ENCODE results near the gene OGDH. TPM values are rescaled to one million over a fixed set of nuclear protein-coding genes. Genes with fewer than 3 reads are reported as not detected.
"Not testable (repeated sequence)": the region's sequence is repeated elsewhere in the genome, so short reads cannot be mapped to it uniquely, and the experiment has no call there.

The OGDH gene
- total and polyA plus RNA-seq, 4 experiments from 2014 or later = 42.2 to 126 (median 88.8) TPM

DNA sequence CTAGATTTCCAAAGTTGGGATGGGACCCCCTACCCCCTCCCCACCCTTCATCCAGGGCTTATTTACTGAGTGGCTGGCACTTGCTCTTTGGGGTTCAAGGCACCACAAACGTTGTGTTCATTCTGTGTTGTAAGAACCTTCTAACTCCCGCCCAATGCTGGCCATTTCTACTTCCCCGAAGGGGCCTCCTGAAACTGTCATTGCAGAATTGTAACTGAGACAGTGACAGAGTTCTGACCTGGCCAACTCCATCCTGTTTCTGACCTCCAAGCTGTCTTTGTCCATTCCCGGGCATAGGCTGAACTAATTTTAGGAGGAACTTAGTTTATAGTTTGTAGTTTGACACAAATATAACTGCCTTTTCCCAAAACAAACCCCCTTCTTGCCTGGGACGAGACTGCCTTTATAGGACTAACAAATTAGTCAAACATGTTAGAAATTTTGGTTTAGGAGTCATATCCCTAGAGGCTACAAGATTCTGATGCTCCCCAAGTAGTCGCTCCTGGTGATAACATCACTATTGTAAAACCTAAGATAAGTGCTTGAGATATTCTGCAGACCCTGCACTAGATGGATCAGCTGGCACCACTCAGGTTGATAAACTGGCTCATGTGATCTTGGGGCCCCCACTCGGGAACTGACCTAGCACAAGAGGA lies 107.4 kb downstream of the OGDH start:
- H3K4me1 ChIP-seq (ENCODE audit: insufficient read depth, low read length) = peaks cover 13% of the 10 kb centered on the region
- H3K4me3 ChIP-seq (ENCODE audit: low read length in 2 of 2) = no peak overlapping the region
- peaks cover 7% of the 10 kb centered on the region for H3K36me3 ChIP-seq (ENCODE audit: insufficient read depth, low read length)
- no peaks in the 10 kb centered on the region for H3K27me3 ChIP-seq (ENCODE audit: insufficient read depth, low read length)
- Mint-ChIP-seq H3K27ac (peak overlapping the region in 4 of 7 donors; percentile 13 to 70 (median 49)), H3K27me3 (no peaks in the 10 kb centered on the region), H3K4me1 (peaks cover 10 to 29% (median 17%) of the 10 kb centered on the region in 4 donors), H3K9me3 (no peaks in the 10 kb centered on the region), H3K36me3 (peaks cover 5 to 8% of the 10 kb centered on the region in 2 donors), H3K4me3 (no peak overlapping the region)
- no peak for DNase-seq
- H3K9me3 ChIP-seq (ENCODE audit: control insufficient read depth in 1 of 2, low read length in 2 of 2) = no peaks in the 10 kb centered on the region
- no peak overlapping the region for H3K27ac ChIP-seq (ENCODE audit: low read depth, low read length)
- ChIA-PET CTCF (ENCODE audit: partially characterized antibody) (no interaction called here), POLR2A (ENCODE audit: partially characterized antibody) (no interaction called here)
- intact Hi-C loops (cut with micrococcal nuclease) = no loop called here

DNA sequence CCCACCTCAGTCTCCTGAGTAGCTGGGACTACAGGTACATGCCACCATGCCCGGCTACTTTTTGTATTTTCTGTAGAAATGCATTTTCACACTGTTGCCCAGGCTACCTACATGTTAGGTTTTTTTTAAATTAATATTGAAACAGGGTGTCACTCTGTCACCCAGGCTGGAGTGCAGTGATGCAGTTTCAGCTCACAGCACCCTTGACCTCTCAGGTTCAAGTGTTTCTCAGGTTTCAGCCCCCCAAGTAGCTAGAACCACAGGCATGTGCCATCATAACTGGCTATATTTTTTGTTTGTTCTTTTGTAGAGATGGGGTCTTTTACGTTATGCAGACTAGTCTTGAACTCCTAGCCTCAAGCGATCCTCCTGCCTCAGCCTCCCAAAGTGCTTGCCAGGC lies 109.8 kb downstream of the OGDH start:
- H3K4me1 Mint-ChIP-seq = peaks cover 7 to 24% (median 13%) of the 10 kb centered on the region in 4 donors
- intact Hi-C loops (cut with micrococcal nuclease) = no loop called here

DNA sequence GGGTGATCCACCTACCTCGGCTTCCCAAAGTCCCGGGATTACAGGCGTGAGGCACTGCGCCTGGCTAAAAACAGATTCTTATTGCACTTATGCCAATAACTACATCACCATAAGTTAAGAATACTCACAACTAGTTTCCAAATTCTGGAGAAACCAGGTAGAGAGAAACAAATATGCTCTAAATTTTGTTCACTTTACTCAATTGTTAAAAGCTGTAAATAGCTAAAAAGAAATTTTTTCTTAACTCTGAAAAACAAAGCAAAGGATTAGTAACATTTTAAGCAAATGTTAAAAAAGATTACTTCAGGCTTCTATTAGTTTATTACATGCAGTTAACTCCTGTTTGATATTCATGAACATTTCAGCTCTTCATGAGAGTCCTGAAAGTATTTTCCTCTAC lies 113.9 kb downstream of the OGDH start:
- DNase-seq = no peak
- intact Hi-C loops (cut with micrococcal nuclease) = no loop called here
- no peak overlapping the region for H3K27ac ChIP-seq (ENCODE audit: low read depth, low read length)
- no peaks in the 10 kb centered on the region for H3K27me3 Mint-ChIP-seq
- peaks cover 0 to 15% (median 2%) of the 10 kb centered on the region in 8 donors for H3K9me3 Mint-ChIP-seq
- H3K4me3 ChIP-seq (ENCODE audit: low read length in 2 of 2) = no peak overlapping the region
- H3K9me3 ChIP-seq (ENCODE audit: control insufficient read depth in 1 of 2, low read length in 2 of 2) = no peaks in the 10 kb centered on the region
- H3K27ac Mint-ChIP-seq = no peak overlapping the region
- POLR2A ChIA-PET (ENCODE audit: partially characterized antibody) = no interaction called here
- CTCF ChIA-PET (ENCODE audit: partially characterized antibody) = no interaction called here
- H3K36me3 Mint-ChIP-seq = no peaks in the 10 kb centered on the region
- H3K27me3 ChIP-seq (ENCODE audit: insufficient read depth, low read length) = no peaks in the 10 kb centered on the region
- H3K36me3 ChIP-seq (ENCODE audit: insufficient read depth, low read length) = no peaks in the 10 kb centered on the region
- H3K4me1 ChIP-seq (ENCODE audit: insufficient read depth, low read length) = no peaks in the 10 kb centered on the region
- H3K4me1 Mint-ChIP-seq = no peaks in the 10 kb centered on the region
- H3K4me3 Mint-ChIP-seq = no peak overlapping the region

More for the DNA sequence above, 109.8 kb downstream of the OGDH start:
- Histone ChIP-seq H3K4me3 (ENCODE audit: low read length in 2 of 2) (no peak overlapping the region), H3K4me1 (ENCODE audit: insufficient read depth, low read length) (peaks cover 13% of the 10 kb centered on the region), H3K27ac (ENCODE audit: low read depth, low read length) (no peak overlapping the region), H3K9me3 (ENCODE audit: control insufficient read depth in 1 of 2, low read length in 2 of 2) (no peaks in the 10 kb centered on the region), H3K27me3 (ENCODE audit: insufficient read depth, low read length) (no peaks in the 10 kb centered on the region), H3K36me3 (ENCODE audit: insufficient read depth, low read length) (no peaks in the 10 kb centered on the region)
- Mint-ChIP-seq H3K9me3 (peaks cover 0 to 9% (median 1%) of the 10 kb centered on the region in 8 donors), H3K27ac (no peak overlapping the region), H3K4me3 (no peak overlapping the region), H3K36me3 (no peaks in the 10 kb centered on the region), H3K27me3 (no peaks in the 10 kb centered on the region)
- no peak for DNase-seq
- ChIA-PET CTCF (ENCODE audit: partially characterized antibody) (no interaction called here), POLR2A (ENCODE audit: partially characterized antibody) (no interaction called here)

DNA sequence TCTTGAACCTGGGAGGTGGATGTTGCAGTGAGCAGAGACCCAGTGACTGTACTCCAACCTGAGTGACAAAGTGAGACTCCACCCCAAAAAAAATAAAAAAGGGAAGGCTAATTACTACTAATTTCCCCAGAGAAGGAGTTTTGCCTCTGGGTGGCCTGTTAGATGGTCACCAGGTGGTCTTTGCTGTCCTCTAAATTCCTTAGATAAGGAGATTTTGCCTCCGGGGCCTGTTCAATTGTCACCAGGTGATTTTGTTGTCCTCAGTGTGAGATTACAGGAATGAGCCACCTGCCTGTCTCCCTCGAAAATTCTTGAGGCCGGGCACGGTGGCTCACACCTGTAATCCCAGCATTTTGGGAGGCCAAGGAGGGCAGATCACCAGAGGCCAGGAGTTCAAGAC lies 117.8 kb downstream of the OGDH start:
- no peak overlapping the region for H3K27ac Mint-ChIP-seq
- DNase-seq = no peak
- intact Hi-C loops (cut with micrococcal nuclease) = no loop called here
- ChIA-PET POLR2A (ENCODE audit: partially characterized antibody) (no interaction called here), CTCF (ENCODE audit: partially characterized antibody) (no interaction called here)
- no peak overlapping the region for H3K4me3 ChIP-seq (ENCODE audit: low read length in 2 of 2)
- H3K27me3 Mint-ChIP-seq = peaks cover 1 to 4% of the 10 kb centered on the region in 2 donors
- H3K9me3 Mint-ChIP-seq = peaks cover 0 to 15% (median 2%) of the 10 kb centered on the region in 8 donors
- H3K9me3 ChIP-seq (ENCODE audit: control insufficient read depth in 1 of 2, low read length in 2 of 2) = no peaks in the 10 kb centered on the region
- H3K4me3 Mint-ChIP-seq = no peak overlapping the region
- H3K27ac ChIP-seq (ENCODE audit: low read depth, low read length) = no peak overlapping the region
- no peaks in the 10 kb centered on the region for H3K27me3 ChIP-seq (ENCODE audit: insufficient read depth, low read length)
- H3K36me3 ChIP-seq (ENCODE audit: insufficient read depth, low read length) = no peaks in the 10 kb centered on the region
- no peaks in the 10 kb centered on the region for H3K36me3 Mint-ChIP-seq
- H3K4me1 ChIP-seq (ENCODE audit: insufficient read depth, low read length) = no peaks in the 10 kb centered on the region
- no peaks in the 10 kb centered on the region for H3K4me1 Mint-ChIP-seq

DNA sequence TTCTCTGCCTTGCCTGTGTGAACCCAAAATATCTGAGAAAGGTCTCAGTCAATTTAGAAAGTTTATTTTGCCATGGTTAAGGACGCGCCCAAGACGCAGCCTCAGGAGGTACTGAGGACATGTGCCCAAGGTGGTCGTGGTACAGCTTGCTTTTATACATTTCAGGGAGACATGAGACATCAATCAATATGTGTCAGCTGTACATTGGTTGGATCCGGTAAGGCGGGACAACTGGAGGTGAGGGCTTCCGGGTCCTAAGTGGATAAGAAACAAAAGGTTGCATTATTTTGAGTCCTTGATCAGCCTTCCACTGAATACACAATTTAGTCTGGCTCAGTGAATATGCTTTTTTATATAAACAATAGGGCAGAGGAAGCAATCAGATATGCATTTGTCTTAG lies 119.8 kb downstream of the OGDH start:
- H3K36me3 ChIP-seq (ENCODE audit: insufficient read depth, low read length); H3K36me3 Mint-ChIP-seq; CTCF ChIA-PET (ENCODE audit: partially characterized antibody); H3K27me3 ChIP-seq (ENCODE audit: insufficient read depth, low read length); H3K9me3 Mint-ChIP-seq; H3K27ac ChIP-seq (ENCODE audit: low read depth, low read length); DNase-seq; H3K9me3 ChIP-seq (ENCODE audit: control insufficient read depth in 1 of 2, low read length in 2 of 2); H3K4me3 Mint-ChIP-seq; H3K4me1 ChIP-seq (ENCODE audit: insufficient read depth, low read length); H3K27ac Mint-ChIP-seq; intact Hi-C loops (cut with micrococcal nuclease); H3K4me1 Mint-ChIP-seq; POLR2A ChIA-PET (ENCODE audit: partially characterized antibody); H3K4me3 ChIP-seq (ENCODE audit: low read length in 2 of 2); H3K27me3 Mint-ChIP-seq: not testable (repeated sequence)

DNA sequence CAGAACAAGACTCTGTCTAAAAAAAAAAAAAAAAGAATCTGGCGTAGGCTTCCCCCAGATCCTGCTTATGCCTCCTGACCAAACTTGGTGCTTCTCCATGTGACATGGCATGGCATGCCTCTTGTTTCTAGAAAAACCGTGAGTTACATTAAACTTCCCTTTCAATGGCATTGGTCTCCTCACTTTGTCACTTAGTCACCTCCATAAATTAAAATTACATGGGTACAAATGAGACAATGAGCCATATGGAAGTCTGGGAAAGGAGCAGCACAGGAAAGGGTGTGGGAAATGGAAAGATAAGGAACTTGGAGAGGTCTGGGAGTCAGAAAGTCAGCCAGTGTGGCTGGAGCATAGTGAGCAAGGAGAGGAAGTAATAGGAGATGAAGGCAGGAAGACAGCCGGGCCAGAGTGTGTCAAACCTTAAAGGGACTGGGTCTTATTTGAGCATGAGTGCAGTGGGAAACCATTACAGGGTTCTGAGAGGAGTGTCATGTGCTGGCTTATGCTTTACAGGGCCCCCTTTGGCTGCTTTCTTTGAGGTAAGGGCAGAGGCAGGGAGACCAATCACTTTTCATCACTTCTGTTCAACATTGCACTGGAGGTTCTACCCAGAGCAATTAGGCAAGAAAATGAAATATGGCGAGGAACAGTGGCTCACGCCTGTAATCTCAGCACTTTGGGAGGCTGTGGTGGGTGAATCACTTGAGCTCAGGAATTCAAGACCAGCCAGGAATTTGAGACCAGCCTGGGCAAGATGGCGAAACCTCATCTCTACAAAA lies 120.9 kb downstream of the OGDH start:
- intact Hi-C loops (cut with micrococcal nuclease) = no loop called here
- no peak overlapping the region for H3K4me3 ChIP-seq (ENCODE audit: low read length in 2 of 2)
- H3K36me3 ChIP-seq (ENCODE audit: insufficient read depth, low read length) = no peaks in the 10 kb centered on the region
- H3K27ac ChIP-seq (ENCODE audit: low read depth, low read length) = no peak overlapping the region
- ChIA-PET POLR2A (ENCODE audit: partially characterized antibody) (no interaction called here), CTCF (ENCODE audit: partially characterized antibody) (no interaction called here)
- no peaks in the 10 kb centered on the region for H3K9me3 ChIP-seq (ENCODE audit: control insufficient read depth in 1 of 2, low read length in 2 of 2)
- DNase-seq = no peak
- Mint-ChIP-seq H3K27me3 (peaks cover 1 to 4% of the 10 kb centered on the region in 2 donors), H3K27ac (peak overlapping the region in 1 of 7 donors; percentile 61), H3K4me1 (no peaks in the 10 kb centered on the region), H3K36me3 (no peaks in the 10 kb centered on the region), H3K9me3 (peaks cover 0 to 3% (median 0%) of the 10 kb centered on the region in 8 donors), H3K4me3 (no peak overlapping the region)
- no peaks in the 10 kb centered on the region for H3K4me1 ChIP-seq (ENCODE audit: insufficient read depth, low read length)
- H3K27me3 ChIP-seq (ENCODE audit: insufficient read depth, low read length) = no peaks in the 10 kb centered on the region

DNA sequence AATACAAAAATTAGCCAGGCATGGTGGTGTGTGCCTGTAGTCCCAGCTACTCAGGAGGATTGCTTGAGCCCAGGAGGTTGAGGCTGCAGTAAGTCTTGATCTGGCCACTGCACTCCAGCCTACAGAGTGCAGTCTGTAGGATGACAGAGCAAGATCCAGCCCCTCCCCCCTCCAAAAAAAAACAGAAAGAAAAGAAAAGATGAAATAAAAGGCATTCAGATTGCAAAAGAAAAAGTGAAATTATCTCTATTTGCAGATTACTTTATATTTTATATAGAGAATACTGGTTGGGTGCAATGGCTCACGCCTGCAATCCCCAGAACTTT lies 121.5 kb downstream of the OGDH start:
- intact Hi-C loops (cut with micrococcal nuclease) = no loop called here
- H3K36me3 ChIP-seq (ENCODE audit: insufficient read depth, low read length) = no peaks in the 10 kb centered on the region
- H3K9me3 ChIP-seq (ENCODE audit: control insufficient read depth in 1 of 2, low read length in 2 of 2) = no peaks in the 10 kb centered on the region
- no peaks in the 10 kb centered on the region for H3K27me3 ChIP-seq (ENCODE audit: insufficient read depth, low read length)
- Mint-ChIP-seq H3K9me3 (peaks cover 0 to 3% (median 0%) of the 10 kb centered on the region in 8 donors), H3K27me3 (peaks cover 1 to 4% of the 10 kb centered on the region in 2 donors), H3K4me1 (no peaks in the 10 kb centered on the region), H3K27ac (no peak overlapping the region), H3K4me3 (no peak overlapping the region), H3K36me3 (no peaks in the 10 kb centered on the region)
- CTCF ChIA-PET (ENCODE audit: partially characterized antibody) = no interaction called here
- DNase-seq = no peak
- no peaks in the 10 kb centered on the region for H3K4me1 ChIP-seq (ENCODE audit: insufficient read depth, low read length)
- no peak overlapping the region for H3K4me3 ChIP-seq (ENCODE audit: low read length in 2 of 2)
- H3K27ac ChIP-seq (ENCODE audit: low read depth, low read length) = no peak overlapping the region
- POLR2A ChIA-PET (ENCODE audit: partially characterized antibody) = no interaction called here
